GM21515 (cell line): ENCODE data around the gene ZIC4.

ENCODE experiments used
- ATAC-seq: cut with Tn5 transposase; IDR thresholded peaks from one replicate; pipeline ENCODE4 v1.9.1; 2021; ENCODE audit not compliant: unreplicated experiment

Gene ZIC4

DNA sequence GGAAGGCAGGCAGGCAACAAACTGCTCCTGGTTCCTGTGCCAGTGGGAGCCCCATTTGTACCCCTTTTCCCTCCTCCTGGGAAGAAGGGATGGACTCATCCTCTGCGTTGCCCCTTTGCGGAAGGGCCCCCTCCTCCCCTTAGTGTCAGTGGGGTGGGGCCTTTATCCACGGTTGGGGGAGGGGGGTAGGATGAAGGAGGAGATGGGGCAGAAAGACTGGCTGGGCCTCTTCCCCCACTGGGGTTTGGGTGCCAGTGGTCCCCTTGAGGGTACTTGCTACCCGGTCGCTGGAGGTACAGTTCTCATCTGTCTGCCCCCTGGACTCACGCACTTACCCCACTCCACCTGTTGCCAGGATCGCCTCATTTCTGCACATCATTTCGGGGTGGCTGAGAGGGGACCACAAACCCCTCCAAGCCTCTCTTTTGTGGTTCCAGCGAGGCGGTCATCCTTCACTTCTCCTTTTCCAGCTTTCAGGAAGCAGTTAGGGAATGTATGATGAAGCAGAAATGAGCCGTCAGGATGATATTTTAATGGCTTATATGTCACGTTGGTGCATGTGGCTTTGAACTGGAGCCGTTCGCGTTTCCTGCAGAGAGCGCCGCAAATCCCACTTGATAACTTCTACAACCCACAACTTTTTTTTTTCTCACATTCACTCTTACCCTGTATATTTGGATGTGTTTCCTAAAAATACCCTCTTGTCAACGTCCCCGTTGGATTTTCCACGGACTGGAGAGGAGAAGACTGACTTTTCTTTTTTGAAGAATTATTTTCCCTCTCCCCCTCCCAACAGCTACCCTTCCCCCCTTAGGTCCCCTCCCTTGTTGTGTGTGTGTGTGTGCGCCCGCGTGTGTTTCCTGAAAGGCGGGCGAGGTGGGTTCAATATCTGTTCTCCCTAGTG, at the start of gene ZIC4:
ZIC4 (minus strand) TSS at position 516 of the 904 bp plus-strand sequence. CDS start 3,746 bp downstream, outside the sequence.
- ATAC-seq = no peak

DNA sequence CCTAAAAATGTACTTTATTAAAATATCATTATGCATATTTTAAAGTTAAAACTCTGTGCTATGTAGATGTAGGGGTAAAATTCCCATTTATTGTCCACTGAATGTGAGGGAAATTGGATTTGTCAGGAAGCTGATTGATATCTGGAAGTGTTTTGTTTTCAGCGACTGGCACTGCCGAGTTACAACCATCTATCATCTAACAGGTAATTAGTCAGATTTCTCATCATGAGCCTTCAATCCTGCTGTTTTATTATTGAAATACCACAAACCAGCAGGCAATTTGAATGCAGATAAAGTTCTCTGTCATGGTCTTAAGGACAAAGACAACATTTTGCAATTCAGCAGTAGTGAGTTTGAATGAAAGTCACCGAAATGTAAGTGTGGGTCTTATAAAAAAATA, 43.3 kb upstream of the ZIC4 start:
- ATAC-seq = no peak

DNA sequence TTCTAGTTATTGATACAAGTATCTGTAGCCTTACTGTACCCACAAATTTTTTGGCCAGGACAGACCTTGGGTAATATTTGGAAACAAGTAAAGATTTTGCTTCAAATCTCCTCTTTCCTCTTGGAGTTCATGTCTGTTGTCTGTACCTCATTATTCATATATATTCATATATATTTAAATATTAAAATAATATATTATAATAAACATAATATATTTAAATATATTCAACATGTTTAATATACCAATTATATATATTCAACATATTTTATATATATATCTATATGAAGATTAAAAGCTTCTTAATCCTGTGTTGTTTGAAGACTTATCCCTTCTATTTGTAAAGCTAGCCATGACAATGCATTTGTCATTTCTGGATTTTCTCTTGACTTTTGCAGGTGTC, 40.9 kb upstream of the ZIC4 start:
- ATAC-seq = no peak

DNA sequence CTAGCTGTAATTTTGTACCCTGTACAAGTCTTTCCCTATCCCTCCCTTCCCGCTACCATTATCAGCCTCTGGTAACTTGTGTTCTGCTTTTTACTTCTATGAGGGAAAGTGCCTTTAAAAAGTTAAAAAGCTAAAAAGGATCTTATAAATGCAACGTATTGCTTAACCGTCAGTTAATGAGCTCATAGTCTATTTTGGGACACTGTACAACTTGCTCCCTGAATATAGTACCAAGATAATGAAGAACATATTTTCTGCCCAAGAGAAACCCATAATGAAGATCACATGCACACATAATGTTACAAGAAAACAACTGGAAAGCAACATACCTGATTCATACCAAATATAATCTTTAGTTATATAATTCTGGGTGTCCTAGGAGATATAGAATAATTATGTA, 25.4 kb upstream of the ZIC4 start:
- no peak for ATAC-seq

DNA sequence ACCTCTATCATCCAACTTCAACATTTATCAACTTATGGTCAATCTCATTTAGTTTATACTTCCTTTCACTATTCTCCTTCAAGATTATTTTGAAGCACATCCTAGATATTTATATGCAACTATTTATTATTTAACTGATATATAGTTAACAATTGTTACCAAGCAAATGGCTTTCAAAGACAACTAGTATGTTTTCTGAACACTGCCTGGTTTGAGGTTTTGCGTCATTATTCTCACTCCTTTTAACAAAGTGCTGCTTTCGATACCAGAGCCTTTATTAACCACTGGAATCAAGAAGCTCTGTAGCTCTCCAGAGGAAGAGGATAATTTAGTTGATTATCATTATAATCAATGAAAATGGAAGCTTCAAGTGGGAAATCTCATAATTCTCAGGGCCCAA, 22.4 kb upstream of the ZIC4 start:
- ATAC-seq = no peak

DNA sequence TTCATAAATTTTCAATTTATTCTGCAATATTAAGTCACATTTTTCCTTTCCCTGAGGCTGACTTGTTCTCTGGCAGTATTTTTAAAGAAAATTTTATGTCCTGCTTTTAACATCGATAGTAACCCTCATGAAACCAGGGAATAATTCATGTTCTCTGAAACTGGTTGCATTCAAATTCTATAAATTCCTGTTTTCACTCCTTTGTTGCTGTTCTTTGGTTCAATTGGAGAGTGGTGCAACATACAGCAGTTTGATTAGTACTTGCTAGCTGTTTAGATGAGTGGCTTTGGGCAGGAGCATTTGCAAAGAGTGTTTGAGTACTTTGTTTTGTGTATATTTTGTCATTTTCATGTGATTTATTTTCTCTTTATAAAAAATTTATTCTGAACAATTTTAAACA, 22.0 kb upstream of the ZIC4 start:
- ATAC-seq = no peak

DNA sequence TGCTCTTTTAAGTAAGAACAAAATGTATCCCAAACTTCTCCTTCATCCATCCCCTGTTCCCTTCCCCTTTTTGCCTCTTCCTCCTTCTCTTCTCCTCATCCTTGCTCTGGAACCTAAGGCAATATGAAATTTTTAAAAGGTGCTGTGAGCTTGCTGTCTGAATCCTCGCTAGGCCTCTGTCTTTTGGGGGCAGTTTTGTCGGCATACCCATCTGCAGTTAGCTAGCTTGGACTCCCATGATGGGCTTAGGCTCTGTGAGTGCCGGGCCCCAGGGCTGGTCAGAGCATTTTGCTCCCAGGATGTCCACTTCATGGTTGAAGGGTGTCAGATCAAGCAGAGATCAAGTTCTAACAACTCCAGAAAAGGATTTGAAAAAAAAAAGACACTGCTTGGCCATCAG, 21.4 kb upstream of the ZIC4 start:
- no peak for ATAC-seq

DNA sequence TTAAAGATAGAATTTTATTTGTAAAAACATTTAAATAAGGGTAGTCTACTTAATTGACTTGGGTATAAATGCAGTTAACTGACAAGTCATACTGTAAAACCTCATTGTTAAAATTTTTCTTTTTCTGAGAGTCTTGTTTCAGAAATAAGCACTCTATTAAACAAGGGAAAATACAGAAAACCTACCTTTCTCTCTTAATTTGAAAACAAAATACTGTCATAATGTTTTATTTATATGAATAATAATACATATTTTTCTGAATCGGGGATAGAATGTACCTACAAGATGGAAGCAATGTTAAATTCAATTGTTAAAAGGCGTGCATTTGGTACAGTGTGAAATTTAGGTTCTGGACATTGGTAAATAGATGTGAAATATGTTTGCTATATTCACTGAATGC, 20.6 kb upstream of the ZIC4 start:
- no peak for ATAC-seq

DNA sequence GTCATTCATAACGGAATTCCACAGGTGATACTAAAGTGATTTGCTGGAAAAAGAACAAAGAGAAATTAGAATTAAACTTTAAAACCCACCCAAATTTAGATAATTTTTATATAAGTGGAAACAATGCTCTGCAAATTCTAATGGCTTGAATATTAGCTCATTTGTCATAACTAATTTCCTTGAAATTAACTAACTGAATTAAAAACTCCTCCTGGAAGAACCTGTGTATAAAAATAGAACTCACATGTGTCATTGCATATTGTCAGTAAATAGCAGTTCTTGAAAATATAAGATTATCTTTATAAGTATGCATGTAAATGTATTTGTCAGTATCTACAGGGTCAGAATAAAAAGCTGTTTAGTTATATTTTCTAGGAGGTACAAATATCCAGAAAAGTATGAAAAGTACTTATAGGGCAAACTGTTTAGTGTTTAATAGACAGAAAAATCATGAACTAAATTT, 19.1 kb upstream of the ZIC4 start:
- ATAC-seq = no peak

DNA sequence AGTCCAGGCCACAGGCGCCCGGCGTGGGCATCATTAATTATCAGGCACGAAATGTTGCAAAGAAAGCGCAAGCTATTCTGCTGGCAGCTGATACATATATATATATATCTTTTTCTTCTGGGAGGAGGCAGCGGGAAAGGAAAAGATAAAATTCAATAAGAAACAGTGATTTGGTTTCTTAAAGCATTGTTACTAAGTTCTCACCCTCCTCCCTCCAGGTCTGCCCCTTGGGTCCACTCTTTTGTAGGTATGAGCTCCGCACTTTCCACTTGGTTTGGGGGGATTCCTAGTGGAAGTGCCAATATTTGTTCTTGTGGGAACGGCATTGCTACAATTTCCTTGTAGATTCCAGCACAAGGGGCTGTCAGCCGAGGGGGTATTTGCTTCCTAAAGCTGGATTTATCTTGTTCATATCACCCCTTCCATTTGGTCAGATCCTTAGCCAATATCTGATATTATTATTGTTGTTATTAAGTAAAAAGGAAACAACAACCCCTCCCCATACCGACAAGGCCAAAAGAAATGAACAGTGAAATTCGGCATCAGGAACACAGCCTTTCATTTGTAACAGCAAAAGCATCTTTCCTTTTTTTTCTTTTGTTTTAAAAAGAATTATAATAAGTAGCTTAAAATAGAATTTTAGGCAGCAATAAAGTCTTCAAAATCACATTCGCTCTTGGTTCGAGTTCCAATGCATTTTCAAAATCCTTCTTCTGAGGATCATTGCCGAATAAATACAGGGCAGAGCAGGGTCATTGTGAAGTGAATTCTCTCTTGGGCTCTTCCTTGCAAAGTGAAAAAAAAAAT, 18.4 kb upstream of the ZIC4 start:
- ATAC-seq = no peak

DNA sequence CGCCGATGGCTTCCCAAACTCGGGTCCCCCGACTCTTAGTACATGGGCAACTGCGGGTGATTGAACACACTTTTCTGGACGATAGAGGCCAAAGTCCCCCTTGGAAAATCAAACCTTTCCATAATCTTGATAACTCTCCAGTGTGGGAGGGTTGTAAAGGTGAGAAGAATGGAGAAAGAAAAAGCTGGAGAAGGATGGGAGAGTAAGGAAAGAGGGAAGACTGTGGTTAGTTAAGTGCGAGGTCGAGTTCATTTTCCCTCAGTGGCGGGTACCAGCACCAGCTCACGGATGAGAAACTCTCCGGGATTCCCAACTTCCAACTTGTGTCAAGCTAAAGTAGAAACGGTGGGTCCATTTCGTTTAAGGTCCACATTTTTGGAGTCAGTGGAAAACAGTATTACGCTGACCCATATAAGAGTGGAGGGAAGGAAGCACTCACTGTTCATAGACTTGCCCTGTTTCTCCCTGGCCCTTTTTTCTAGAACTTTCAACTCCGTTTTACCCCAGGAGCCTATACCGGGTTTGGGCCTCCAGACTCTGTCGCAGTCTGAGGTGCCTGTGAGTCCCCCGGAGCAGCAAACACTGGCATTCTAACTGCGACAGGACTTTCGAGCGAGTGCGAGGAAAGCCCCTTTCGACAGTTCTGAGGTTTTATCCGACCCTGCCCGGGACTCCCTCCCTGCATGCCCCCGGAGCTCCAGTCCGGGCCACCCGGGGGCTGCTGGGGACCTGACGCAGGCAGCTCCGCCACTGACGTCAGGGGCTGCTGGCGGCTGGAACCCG, 17.6 kb upstream of the ZIC4 start:
- no peak for ATAC-seq

DNA sequence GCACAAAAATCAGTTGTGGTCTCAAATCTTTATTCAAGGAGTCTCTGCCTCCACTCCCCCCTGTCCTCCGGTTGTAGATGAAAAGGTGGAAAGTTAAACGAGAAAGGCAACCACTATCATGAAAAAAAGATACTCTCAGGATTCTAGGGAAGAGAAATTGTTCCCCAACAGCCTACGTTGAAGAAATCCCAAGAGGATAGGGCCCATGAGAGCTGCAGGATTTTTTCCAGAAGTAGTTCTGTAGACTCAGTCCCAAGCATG, 17.1 kb upstream of the ZIC4 start:
- no peak for ATAC-seq

DNA sequence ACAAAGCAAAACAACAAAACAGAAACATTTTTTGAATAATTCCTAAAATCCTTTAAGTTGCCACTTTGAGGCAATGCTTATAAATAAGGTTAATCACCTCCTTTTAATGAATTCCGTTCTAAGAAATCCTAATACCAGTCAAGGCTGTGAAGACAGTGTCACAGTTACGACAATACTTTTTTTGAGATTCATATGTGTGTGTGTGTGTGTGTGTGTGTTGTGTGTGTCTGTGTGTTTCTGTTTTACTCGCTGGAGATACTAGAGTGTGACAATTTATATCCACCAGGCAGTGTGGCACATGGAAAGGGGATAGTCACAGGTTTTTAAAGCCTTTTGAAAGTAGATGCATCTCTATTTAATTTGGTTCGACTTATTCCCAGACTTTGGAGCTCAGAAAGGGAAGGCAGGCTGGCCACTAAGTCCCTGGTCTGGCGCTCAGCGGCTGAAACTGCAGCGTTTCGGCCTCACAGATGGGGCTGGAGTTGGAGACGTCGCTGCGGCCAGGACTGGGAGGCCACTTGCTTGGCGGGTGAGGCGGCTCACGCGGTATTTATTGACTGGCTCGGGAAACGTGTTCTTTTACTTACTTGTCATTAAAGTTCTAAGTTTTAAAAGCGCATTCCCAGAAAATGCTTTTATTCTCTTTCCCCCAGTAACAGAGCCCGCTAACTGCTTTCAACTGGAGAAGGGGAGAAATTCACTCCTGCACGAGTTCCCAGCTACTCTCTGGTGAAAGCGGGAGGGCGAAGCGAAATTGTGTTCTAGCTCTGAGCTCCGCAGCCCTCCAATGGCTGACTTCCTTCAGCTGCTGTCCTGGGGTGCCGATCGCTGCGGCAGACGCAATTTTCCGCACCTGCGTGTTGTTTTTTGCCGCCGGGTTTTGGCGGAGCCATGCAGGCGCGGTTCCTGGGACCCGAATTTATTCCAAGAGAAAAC, 16.5 kb upstream of the ZIC4 start:
- ATAC-seq = no peak

DNA sequence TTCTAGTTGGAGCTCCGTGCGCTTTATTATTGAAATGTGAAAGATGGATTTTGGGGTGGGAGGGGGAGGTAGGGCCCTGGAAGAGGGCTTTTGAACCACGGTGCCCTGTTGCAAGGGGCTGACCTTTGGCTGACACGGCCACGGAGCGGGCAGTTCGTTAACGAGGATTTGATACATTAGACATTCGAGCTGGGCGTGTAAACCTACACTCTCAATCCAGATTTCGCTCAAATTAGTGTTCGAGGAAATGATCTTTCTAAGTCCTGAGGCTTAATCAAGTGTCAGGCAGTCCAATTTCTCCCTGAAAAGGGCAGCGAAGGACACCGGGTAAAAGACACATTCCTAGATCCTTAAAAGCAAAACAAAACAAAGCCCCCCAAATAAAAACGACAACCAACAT, 15.9 kb upstream of the ZIC4 start:
- no peak for ATAC-seq

DNA sequence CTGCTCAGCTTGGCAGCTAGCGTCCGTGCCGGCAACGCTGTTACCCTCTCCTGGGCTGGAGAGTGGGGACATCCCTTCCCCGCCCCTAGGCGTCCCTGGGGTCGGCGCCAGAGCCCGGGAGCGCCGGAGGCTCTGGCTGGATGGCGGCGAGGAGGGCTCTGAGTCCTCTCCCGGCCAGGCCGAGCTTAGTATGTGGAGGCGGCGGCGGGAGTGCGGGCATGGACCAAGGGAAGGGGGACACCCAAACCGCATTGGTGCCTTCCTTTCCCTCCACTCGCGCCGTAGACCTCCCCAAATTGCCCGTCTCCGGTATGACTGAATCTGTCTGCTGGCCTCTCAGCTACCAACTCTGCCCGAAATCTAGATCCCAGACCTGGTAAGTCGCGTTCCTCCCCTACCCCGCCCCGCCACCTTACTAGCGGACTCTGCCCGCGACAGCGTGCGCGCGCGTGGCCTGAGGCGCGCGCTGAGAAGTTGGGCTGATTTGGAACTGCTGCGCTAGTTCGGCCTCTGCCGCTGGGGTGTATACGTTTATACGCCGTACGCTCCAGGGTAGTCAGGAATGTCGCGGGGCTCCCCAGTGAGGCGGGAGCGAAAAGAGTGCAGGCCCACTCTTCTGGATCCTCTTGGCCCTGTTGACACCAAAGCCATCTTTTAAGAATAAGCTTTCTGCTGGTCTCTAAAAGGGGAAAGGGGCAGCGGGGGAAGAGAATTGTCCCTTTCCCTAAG, 15.0 kb upstream of the ZIC4 start:
- no peak for ATAC-seq

DNA sequence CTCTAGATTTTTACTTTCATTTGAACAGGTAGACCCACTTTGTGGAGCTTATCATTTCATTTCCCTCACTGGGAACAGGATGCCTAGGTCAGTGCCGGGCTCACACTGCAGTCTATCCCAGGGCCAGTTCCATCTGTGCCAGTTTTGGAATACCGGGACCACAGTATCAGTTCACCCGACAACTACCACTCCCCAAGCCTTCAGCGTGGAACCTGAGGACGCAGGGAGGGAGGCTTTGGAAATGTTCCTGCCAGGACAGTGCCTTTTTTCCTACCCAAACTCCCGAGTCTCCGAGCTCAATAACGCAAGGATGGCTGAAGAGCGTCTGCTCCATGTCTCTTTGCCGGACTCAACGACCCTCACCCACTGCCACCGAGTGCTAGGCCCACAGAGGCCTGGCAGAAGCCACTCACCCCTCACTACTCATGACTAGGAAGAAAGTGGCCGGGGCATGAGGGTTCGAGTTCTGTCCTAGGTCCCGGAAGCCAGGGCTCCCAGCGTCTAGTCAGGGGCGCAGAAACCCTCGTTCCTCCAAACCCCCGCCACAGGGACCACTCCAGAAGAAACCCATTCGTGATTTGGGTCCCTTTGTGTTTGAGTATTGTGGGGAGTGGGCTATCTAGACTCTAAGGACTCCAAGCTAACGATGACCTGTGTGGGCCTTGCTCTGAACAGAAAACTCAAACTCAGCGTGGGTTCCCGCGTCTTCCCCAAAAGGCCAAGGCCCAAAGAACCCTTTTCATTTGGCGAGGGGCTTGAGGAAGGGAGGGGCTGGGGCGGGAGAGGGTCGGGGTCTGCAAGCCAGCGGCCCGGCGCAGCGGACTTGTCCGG, 14.2 kb upstream of the ZIC4 start:
- ATAC-seq = no peak

DNA sequence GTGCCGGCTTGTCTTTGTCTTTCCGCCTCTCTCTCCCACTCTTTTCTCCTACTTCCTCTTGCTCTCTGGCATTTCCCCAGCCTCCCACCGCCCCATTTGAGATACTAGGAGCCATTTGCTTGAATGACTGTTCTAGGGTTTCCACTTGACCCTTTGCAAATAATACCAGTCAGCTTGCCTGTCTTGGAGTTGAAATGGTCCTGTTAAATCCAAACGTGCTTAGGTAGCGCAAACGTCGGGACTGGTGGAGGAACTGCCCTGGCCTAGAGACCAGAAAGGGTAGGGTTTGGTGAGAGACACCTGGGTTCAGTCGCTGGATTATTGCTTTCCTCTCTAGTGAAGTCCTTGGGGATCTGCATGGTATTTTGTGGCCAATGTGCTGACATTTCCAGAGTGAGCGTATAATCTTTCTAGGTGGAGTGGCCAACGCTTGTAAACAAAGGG, 13.5 kb upstream of the ZIC4 start:
- ATAC-seq = no peak

DNA sequence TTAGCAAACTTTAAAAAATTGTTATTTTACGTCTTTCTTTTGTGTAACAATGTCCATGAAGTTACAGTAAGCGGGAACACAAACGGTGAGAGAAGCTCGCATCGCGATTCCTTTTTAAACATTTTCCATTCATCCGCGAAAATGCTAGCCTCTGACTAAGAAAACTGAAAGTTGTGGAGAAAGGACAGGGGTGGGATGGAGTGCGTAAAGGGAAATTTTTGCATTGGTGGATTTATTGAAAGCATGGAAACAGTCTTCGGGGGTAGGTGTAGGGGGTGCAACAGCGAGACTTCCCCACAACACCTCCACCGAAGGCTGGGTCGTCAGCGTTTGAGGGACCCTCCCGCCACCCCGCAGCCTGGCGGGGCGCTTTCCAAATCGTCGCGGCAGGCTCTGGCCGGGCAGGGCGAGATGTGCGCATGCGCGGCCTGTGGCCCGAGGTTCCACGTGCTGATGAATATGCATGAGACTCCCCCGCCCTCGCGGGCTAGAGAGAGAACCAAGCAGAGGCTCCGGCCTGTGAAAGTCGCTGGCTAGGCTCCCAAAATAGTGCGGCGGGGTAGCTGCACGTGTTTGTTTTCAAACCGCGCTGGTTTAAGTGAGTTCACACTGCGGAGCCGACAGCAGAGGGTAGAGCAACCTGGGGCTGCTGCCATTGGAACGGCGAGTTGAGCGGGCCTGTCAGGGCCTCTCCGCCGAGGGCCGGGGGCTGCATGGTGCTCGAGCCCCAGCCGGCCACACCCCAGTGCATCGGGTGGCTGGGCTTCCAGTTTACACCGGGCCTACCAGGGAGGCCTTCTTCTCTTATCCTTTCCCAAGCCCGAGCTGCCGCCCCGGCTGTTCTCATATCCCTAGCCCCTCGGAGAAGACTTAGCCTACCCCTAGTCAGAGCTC, 12.7 kb upstream of the ZIC4 start:
- ATAC-seq = no peak
